PC-9 (cell line): ENCODE data around the gene ZNF687.

Experiments used
- EZH2 ChIP-seq: fragments of 200-600 bp; sonication (generic); IDR thresholded peaks from 2 replicates; pipeline ENCODE4 v1.8.0; 2017; ENCODE audit warnings: antibody characterized with exemption, low read depth
- TF ChIP-seq, protein P1 (sequence below): fragments of 200-600 bp; sonication (generic); conservative IDR thresholded peaks from 2 replicates; pipeline ENCODE4 v1.6.1; 2017; ENCODE audit warnings: mixed run types, antibody characterized with exemption, mild to moderate bottlenecking, moderate library complexity

DNA sequence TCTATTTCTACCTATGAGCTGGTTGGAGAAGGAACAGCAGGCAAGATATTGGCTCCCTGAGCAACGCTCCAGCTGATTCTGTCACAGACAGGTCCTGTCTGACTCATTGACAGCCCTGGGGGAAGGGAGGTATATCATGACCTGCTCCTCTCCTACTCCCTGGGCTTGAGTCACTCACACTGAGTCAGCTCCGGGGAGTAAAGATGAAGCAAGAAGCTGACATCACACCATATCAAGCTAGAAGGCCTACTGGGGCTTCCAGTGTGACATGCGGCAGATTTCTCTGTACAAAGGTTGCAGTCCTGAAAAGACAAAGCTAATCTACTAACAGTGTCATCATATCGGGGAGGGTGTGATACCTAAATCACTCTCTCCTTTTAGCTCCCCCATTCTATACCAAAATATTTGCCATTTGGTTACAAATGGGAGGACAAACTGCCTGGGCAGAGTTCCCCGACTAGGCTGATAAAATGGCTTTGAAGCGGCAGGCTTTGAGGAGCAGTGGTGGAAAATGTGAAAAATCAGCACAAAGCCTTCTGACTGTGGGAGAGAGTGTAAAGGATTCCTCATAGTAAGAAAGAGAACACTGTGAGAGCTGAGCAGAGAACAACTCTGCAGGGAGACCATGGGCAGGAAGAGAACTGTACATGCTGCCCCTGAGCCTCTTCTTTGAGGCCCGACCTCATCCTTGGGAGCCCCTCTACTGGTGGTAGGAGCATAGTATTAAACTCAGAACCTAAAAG, 29.7 kb downstream of the ZNF687 start:
- TF ChIP-seq EZH2 = no peak
- TF ChIP-seq, protein P1, sequence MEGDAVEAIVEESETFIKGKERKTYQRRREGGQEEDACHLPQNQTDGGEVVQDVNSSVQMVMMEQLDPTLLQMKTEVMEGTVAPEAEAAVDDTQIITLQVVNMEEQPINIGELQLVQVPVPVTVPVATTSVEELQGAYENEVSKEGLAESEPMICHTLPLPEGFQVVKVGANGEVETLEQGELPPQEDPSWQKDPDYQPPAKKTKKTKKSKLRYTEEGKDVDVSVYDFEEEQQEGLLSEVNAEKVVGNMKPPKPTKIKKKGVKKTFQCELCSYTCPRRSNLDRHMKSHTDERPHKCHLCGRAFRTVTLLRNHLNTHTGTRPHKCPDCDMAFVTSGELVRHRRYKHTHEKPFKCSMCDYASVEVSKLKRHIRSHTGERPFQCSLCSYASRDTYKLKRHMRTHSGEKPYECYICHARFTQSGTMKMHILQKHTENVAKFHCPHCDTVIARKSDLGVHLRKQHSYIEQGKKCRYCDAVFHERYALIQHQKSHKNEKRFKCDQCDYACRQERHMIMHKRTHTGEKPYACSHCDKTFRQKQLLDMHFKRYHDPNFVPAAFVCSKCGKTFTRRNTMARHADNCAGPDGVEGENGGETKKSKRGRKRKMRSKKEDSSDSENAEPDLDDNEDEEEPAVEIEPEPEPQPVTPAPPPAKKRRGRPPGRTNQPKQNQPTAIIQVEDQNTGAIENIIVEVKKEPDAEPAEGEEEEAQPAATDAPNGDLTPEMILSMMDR = no peak
